PC-9 (cell line): ENCODE results near the gene PHYKPL.

Source experiments
- CTCF ChIP-seq: fragments of 200-600 bp; sonication (generic); conservative IDR thresholded peaks from 2 replicates; pipeline ENCODE4 v1.6.1; 2017; ENCODE audit warnings: mixed run types, antibody characterized with exemption, mild to moderate bottlenecking, moderate library complexity
- EZH2 ChIP-seq: fragments of 200-600 bp; sonication (generic); IDR thresholded peaks from 2 replicates; pipeline ENCODE4 v1.8.0; 2017; ENCODE audit warnings: antibody characterized with exemption, low read depth

GRCh38 chr5:178189433-178189832 is 43.2 kb downstream of the PHYKPL start:
- no peak for TF ChIP-seq CTCF
- no peak for TF ChIP-seq EZH2
